Uterus (tissue), 2 donors: ENCODE results near the gene LRRC4C.

Experiments used
- CTCF ChIP-seq, 4 experiments: fragments of 200-600 bp in 2 of 4; fragments of 450-650 bp in 2 of 4; sonication (generic) in 2 of 4; IDR thresholded peaks; one replicate each; pipeline ENCODE4 v1.5.1; 2016 to 2019; ENCODE audit warnings: antibody characterized with exemption in 4 of 4, mild to moderate bottlenecking in 2 of 4, moderate library complexity in 1 of 4
- POLR2A ChIP-seq, 2 donors: fragments of 450-650 bp; IDR thresholded peaks; one replicate each; pipeline ENCODE4 v1.6.1; 2016; ENCODE audit warnings: antibody characterized with exemption in 2 of 2, mild to moderate bottlenecking in 1 of 2, moderate library complexity in 1 of 2

- TF ChIP-seq POLR2A (IDR thresholded peaks at IDR 0.05) (no peak), CTCF (IDR thresholded peaks at IDR 0.05) (no peak)
Observed at GRCh38 chr11:40882301-40882700, 577.2 kb downstream of the LRRC4C start.
